ENCODE results near the gene SEMA3G. TPM values are rescaled to one million over a fixed set of nuclear protein-coding genes. Genes with fewer than 3 reads are reported as not detected.

The SEMA3G gene
- total RNA-seq, 1 experiment from 2014 or later, result 0.15 TPM

DNA sequence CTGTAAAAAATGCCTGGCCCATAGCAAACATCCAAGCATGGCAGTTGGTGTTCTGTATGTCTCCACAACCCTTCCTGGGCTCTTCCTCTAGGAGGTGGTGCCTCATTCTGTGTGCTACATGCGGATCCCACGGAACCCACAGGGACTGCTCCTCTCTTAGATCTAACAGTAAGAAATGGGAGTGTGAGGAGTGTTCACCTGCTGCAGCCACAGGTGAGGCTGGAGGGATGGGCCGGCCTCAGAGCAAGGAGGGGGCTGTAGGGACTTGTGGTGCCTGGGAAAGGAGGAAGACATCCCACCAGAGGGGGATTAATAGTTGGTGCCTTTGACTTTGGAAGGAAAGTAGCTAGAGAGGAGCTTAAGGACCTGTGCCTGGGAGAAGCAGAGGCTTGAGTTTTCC, 22.2 kb downstream of the SEMA3G start:
- no peak for DNase-seq (ENCODE audit: low spot score)

GRCh38 chr3:52420388-52420787, 24.5 kb downstream of the SEMA3G start:
- DNase-seq (ENCODE audit: low spot score), result no peak

DNA sequence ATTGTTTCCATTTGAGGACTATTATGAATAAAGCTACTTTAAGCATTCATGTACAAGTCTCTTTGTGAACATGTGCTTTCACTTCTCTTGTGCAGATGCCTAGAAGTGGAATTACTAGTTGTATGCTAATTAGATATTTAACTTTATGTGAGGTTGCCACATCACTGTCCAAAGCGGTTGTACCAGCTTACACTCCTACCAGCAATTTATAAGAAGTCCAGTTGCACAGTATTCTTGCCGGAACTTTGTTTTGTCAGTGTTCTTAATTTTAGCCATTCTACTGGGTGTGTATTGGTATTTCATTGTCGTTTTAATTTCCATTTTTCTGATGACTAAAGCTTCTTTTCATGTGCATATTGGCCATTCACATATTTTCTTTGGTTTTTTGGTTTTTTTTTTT, 29.1 kb downstream of the SEMA3G start:
- no peak for DNase-seq (ENCODE audit: low spot score)

DNA sequence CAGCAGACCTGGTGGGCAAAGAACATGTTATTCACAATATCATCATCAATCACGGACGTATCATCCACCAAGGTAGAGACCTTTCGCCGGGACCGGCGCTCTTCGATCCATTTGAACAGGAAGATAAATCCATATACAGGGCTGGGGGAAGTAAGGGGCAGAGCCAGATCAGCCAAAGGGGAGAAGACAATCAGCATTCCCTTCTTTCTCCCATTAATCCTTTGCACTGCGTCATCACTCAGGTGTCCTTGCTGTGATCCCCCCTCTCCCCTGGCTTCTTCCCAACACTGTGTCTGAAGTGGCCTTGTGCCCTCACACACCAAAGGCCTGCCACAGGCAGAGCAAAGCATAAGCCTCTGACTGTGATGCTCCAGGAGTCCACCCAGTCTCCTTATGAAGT, 36.4 kb downstream of the SEMA3G start:
- DNase-seq (ENCODE audit: low spot score), result no peak

- no peak for DNase-seq (ENCODE audit: low spot score)
These were observed 37.1 kb downstream of the SEMA3G start for GRCh38 chr3:52407779-52408178.

GRCh38 chr3:52406791-52407510, 38.0 kb downstream of the SEMA3G start:
- no peak for DNase-seq (ENCODE audit: low spot score)

- no peak for DNase-seq (ENCODE audit: low spot score)
These were observed 38.7 kb downstream of the SEMA3G start for GRCh38 chr3:52406231-52406661.

DNA sequence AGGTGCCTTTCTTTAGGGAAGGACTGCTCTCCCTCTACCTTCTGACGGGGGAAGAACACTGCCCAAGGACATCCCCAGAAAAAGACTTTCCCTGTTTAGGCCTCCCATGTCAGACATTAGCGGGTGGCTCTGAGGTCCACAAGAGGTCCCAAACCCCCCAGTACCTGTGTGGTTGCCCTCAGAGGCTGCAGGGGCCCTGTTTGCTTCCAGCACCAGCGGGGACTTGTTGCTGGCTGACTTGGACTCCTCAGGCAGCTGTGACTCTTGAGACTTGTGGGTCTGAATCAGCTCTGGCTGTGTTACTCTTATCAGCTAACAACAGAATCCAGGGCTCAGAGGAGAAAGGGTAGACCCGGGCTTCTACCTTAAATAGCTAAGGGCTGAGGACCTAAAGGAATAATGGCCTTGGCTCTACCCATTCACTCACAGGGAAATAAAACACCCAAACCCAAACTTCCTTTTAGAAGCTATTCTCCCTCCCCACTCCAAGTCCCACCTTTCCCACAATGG, 39.2 kb downstream of the SEMA3G start:
- no peak for DNase-seq (ENCODE audit: low spot score)

DNA sequence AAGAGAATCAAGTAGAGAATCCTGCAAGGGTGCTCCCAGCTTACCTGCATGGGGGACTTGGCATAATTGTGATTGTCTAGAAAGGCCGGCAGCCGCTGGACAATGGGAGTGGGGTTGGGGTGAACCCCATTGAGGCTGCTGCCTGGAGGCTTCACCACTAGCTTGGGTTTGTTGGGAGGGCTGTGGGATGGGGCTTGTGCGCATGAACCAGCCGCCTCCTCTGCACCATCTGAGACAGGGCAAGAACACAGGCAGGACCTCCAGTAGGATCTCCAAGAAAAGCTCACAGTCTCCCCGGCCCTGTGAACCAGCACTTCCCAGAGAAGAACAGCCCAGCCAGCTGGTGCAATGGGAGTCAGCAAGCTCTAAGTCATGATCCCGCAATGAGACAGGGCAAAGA, 39.8 kb downstream of the SEMA3G start:
- no peak for DNase-seq (ENCODE audit: low spot score)

DNA sequence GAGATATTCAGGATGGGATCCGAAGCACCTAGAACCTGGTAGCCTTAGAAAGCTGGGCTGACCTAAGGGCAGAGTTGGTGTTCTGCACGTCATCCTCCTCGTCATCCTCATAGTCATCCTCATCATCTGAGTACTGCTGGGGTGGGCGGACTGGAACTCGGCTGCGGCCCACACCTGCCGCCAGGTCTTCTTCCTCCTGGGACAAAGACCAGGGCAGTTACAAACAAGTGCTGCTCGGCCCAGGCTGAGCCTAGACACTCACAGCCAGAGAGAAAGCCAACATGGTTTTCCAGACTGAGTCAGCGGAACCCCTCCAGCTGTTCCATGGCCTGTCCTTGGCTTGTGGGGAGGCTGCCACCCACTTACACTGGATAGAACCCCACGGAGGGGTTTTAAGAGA, 40.5 kb downstream of the SEMA3G start:
- no peak for DNase-seq (ENCODE audit: low spot score)

- DNase-seq (ENCODE audit: low spot score), result no peak
These were observed 40.9 kb downstream of the SEMA3G start for GRCh38 chr3:52403955-52404354.

DNA sequence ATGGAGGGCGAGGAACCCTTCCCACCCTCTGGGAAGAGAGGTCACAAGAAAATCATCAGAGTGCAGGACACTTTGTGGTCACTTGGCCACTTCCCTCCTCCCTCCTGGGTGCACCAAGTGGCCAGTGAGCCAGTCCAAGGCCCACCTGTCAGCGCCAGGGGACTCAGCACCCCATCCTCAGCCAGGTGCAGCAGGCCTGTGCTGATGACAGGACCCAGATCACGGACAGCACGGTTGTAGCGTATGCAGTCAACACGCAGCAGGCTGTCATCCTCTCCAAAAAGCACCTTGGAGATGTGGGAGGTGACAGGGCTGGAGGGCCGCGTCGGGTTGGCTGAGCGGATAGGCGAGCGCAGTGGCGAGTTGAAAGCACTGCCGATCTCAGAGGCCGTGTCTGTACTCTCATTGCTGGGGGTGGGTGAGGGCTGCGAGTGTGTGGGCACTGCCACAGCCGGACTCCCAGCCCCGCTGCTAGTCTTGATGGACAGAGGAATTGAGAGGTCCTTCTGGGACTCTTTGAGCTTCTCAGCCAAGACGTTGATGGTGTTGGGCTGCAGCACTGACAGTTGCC, 41.5 kb downstream of the SEMA3G start:
- DNase-seq (ENCODE audit: low spot score), result no peak

DNA sequence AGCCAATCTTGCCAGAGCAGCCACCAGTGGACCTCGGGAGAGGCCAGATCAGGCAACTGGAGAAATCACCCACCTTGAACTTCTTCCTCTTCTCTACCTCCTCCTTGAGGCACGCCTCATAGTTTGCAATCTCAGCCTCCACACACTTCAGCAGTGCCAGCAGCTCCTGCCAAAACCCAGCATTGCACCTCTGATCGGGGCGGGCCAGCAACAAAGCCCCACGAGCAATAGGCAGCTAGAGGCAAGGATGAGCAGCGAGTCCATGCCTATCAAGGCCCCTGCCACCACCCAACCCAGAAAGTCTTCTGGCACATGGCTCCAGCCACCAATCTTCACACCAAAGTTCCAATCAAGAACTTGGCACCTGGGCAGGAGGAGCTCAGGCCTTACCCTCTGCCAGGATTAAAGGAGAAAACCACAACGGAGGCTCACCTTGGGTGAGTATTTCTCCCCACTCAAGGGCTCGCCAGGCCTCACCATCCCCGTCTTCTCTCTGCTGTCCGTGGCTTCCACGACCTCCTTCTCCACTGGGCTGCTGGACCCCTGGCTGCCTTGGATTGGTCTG, 42.1 kb downstream of the SEMA3G start:
- no peak for DNase-seq (ENCODE audit: low spot score)

- DNase-seq (ENCODE audit: low spot score), result no peak
These were observed 42.8 kb downstream of the SEMA3G start for GRCh38 chr3:52402101-52402521.

DNA sequence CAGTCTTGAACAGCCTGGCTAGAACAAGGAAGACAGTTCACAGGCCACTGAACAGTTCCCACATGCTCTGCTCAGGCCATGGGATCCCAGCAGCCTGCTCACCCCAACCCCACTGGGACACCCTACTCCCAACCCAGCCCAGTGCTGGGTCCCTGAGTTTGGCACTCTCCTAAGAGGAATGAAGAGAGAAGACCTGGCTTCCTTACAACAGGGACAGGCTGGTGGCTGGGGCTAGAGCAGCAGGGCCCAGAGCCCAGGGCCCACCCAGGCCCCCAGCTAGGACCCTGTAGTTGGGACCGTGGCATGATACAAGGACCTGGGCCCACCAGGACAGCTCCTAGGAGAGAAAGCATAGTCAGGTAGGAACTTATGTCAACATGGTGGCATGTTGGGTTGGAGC, 43.4 kb downstream of the SEMA3G start:
- DNase-seq (ENCODE audit: low spot score), result no peak

- no peak for DNase-seq (ENCODE audit: low spot score)
These were observed 43.9 kb downstream of the SEMA3G start for GRCh38 chr3:52401021-52401420.

GRCh38 chr3:52400275-52400793, 44.6 kb downstream of the SEMA3G start:
- DNase-seq (ENCODE audit: low spot score), result no peak

DNA sequence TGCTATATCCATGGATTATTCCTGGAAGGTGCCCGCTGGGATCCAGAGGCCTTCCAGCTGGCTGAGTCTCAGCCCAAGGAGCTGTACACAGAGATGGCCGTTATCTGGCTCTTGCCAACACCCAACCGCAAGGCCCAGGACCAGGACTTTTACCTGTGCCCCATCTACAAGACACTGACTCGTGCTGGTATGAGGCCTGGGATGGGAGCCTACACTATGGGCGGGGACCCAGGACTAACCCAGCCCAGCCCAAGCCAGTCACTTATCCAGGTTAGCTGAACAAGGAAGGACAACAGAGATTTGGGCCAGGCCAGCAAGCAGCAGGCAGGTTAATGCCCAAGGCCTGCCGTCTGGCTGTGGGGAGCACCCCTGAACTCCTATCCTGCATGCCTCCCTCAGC, 45.3 kb downstream of the SEMA3G start:
- DNase-seq (ENCODE audit: low spot score), result no peak

GRCh38 chr3:52399131-52399530, 45.8 kb downstream of the SEMA3G start:
- no peak for DNase-seq (ENCODE audit: low spot score)

GRCh38 chr3:52398670-52399081, 46.2 kb downstream of the SEMA3G start:
- DNase-seq (ENCODE audit: low spot score), result no peak

- DNase-seq (ENCODE audit: low spot score), result no peak
These were observed 47.1 kb downstream of the SEMA3G start for GRCh38 chr3:52397676-52398399.

Data from HT-29 (cell line).